ENCODE results near the gene WFDC11.
"Not testable (repeated sequence)": the region's sequence is repeated elsewhere in the genome, so short reads cannot be mapped to it uniquely, and the experiment has no call there.

Gene WFDC11

DNA sequence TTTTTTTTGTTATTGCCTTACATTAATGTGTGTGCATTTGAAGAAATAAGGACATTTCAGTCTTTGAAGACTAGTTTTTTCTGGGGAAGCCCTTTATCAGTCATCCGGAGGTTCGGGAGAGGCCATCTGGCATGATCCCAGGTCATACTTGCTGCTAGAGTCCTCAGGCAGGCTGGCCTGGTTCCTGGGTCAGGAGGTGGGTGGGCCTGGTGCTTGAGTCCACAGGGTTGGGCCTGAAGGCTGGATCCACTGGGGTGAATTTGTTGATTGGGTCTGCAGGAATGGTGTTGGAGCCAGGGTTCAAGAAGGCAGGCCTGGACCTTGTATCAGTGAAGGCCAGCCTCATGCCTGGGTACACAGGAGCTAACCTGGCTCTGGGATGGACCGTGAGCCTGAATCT lies 23.2 kb downstream of the WFDC11 start:
- no peak for DNase-seq (ENCODE audit: insufficient read length, low spot score)
- TF ChIP-seq POLR2A (IDR thresholded peaks at IDR 0.05; ENCODE audit: low read depth, low read length): no peak
- FAIRE-seq: no peak

DNA sequence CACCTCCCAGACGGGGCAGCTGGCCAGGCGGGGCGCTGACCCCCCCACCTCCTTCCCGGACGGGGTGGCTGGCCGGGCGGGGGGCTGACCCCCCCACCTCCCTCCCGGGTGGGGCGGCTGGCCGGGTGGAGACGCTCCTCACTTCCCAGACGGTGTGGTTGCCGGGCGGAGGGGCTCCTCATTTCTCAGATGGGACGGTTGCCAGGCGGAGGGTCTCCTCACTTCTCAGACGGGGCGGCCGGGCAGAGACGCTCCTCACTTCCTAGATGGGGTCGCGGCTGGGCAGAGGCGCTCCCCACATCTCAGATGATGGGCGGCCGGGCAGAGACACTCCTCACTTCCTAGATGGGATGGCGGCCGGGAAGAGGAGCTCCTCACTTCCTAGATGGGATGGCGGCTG lies 24.2 kb downstream of the WFDC11 start:
- not testable (repeated sequence) for DNase-seq (ENCODE audit: insufficient read length, low spot score); FAIRE-seq

- not testable (repeated sequence) for DNase-seq (ENCODE audit: insufficient read length, low spot score); FAIRE-seq
Observed at GRCh38 chr20:45641076-45641475, 29.0 kb downstream of the WFDC11 start.

DNA sequence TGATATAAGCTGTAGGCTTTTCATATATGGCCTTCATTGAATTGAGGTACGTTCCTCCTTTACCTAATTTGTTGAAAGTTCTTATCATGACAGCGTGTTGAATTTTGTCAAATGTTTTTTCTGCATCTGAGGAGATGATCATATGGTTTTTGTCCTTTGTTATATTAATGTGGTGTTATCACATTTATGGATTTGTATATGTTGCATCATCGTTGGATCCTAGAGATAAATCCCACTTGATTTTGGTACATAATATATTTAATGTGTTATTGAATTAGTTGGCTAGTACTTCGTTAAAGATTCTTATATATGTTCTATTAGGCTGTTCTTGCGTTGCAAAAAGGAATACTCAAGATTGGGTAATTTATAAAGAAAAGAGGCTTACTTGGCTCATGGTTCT lies 30.4 kb downstream of the WFDC11 start:
- no peak for TF ChIP-seq POLR2A (IDR thresholded peaks at IDR 0.05; ENCODE audit: low read depth, low read length)
- DNase-seq (ENCODE audit: insufficient read length, low spot score) (no peak), FAIRE-seq (no peak)

DNA sequence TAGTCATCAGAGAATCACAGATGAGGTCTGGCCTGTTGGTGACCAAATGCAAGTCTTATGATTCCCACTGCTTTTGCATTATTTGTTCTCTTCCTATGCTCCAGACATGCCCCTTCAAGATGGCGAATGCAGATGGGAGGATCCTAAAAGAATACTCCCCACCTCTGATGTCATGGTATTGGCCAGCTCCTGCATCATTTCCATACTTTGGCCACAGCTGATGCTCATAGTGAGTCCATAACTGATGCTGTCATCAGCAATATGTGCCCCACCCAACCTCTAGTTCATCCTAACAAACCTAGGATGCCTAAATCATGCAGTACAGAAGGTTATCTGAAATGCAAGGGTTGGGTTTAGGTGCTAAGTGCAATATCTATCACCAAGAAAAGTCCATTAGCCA lies 33.5 kb downstream of the WFDC11 start:
- no peak for FAIRE-seq
- no peak for TF ChIP-seq POLR2A (IDR thresholded peaks at IDR 0.05; ENCODE audit: low read depth, low read length)

GRCh38 chr20:45631184-45631583 lies 38.9 kb downstream of the WFDC11 start, which contains the start of gene WFDC9:
WFDC9 (minus strand) TSS chr20:45631284; CDS start chr20:45610181, 21,103 bp downstream.
- DNase-seq (ENCODE audit: insufficient read length, low spot score) (no peak), FAIRE-seq (no peak)
- no peak for TF ChIP-seq POLR2A (IDR thresholded peaks at IDR 0.05; ENCODE audit: low read depth, low read length)

More for the DNA sequence above, 33.5 kb downstream of the WFDC11 start:
- no peak for DNase-seq (ENCODE audit: insufficient read length, low spot score)

DNA sequence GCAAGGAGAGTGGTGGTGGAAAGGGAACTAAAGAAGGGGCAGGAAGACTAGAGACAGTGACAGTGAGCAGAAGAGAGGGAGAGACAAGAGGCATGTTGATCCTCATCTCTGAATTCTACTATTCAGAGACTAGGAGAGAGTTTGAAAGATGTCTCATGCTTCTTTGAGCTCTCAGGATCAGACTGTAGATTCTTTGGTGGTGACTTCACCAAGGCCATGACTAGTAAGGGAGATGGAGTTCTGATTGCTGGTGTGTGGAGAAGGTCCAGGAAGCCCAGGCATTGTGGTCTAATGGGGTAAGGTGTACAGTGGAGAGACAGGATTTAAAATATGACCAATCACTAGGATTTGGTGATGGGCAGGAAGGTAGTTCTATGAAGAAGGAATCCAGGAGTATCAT lies 39.7 kb downstream of the WFDC11 start:
- DNase-seq (ENCODE audit: insufficient read length, low spot score) (no peak), FAIRE-seq (no peak)
- TF ChIP-seq POLR2A (IDR thresholded peaks at IDR 0.05; ENCODE audit: low read depth, low read length): no peak

- peak; percentile 81 for FAIRE-seq
- DNase-seq (ENCODE audit: insufficient read length, low spot score): peak; percentile 55
- TF ChIP-seq POLR2A (IDR thresholded peaks at IDR 0.05; ENCODE audit: low read depth, low read length): no peak
Observed at GRCh38 chr20:45629496-45630100, 40.4 kb downstream of the WFDC11 start, which contains the start of gene WFDC10A. WFDC10A (plus strand) TSS chr20:45629739; CDS start chr20:45629814, 75 bp downstream.

- FAIRE-seq: no peak
- no peak for TF ChIP-seq POLR2A (IDR thresholded peaks at IDR 0.05; ENCODE audit: low read depth, low read length)
- DNase-seq (ENCODE audit: insufficient read length, low spot score): no peak
Observed at GRCh38 chr20:45626540-45626939, 43.5 kb downstream of the WFDC11 start.

DNA sequence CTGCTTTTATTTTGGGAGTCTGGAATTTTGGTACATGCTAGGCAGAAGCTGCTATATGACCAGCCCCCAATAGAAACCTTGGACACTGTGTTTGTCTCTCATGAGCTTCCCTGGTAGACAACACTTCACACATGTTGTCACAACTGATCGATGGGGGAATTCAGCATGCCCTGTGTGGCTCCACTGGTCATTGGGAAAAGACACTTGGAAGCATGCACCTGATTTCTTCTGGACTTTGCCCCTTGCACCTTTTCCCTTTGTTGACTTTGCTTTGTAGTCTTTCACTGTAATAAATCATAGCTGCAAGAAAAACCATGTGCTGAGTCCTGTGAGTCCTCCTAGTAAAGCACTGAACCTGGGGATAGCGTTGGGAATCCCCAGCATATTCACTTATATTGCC lies 48.4 kb downstream of the WFDC11 start:
- no peak for TF ChIP-seq POLR2A (IDR thresholded peaks at IDR 0.05; ENCODE audit: low read depth, low read length)
- DNase-seq (ENCODE audit: insufficient read length, low spot score) (no peak), FAIRE-seq (no peak)

DNA sequence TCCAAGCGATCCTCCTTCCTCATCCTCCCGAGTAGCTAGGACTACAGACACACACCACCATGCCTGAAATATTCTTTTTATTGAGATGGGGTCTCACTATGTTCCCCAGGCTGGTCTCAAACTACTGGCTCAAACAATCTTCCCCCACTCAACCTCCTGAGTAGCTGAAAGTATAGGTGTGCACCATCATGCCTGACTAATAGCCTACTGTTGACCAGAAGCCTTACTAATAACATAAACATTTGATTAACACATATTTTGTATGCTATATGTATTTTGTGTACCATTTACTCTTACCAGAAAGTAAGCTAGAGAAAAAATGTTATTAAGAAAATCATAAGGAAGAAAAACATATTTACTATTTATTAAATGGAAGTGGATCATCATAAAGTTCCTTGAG lies 52.4 kb downstream of the WFDC11 start:
- TF ChIP-seq POLR2A (IDR thresholded peaks at IDR 0.05; ENCODE audit: low read depth, low read length): no peak
- no peak for DNase-seq (ENCODE audit: insufficient read length, low spot score)
- FAIRE-seq: no peak

DNA sequence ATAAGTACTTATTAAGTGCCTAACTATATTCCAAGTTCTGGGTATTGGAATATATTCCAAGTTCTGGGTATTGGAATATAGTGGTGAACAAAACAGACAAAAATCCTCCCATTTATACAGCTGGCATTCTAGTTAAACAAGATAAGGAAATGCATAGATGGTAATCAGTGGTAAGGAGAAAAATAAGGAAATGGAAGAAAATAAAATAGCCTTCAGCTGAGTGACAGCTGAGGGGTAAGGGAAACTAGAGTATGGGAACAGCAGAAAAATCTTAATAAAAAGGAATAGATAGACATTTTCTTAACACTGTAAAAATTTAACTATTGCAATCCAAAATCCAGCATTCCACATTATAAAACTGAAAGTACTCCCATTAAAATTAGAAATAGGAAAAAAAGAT lies 57.7 kb downstream of the WFDC11 start:
- DNase-seq (ENCODE audit: insufficient read length, low spot score) (no peak), FAIRE-seq (no peak)
- TF ChIP-seq POLR2A (IDR thresholded peaks at IDR 0.05; ENCODE audit: low read depth, low read length): no peak

DNA sequence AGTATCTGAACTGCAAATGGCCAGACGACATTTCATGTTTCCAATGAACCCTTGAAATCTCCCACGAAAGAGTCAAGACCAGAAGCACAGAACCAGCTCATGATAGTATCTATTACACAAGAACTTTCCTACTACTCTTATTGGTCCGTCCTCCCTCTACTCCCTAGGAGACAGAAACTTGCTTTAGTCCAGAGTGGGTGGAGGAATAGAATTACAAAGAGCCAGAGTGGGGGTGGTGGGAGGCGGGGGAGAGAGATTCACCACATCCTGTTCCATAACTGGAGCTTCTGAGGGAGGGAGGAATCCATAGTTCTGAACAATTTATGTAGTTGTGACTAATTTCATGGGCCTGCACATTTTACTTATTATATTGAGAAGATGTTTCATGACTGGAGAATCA lies 59.0 kb downstream of the WFDC11 start:
- FAIRE-seq: peak; percentile 36
- TF ChIP-seq POLR2A (IDR thresholded peaks at IDR 0.05; ENCODE audit: low read depth, low read length): no peak
- no peak for DNase-seq (ENCODE audit: insufficient read length, low spot score)

DNA sequence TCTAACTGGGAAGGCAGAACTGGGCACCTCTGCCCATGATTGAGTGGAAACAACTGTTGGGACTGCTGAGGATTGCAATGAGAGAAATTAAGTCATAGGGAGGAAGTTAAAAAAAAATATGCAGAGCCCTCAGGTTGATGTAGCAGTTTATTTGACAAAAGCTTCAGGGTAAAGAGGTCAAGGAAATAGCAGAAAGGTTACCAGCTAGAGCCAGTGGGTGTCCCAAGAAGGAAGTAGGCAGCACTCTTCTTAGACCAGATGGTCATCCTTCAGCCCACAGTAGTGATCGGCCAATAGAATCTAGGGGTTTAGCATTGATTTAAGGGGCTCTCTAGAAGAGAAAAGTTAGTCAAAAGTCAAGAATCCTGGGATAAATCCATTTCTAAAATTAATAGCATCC lies 62.2 kb downstream of the WFDC11 start:
- TF ChIP-seq POLR2A (IDR thresholded peaks at IDR 0.05; ENCODE audit: low read depth, low read length): no peak
- DNase-seq (ENCODE audit: insufficient read length, low spot score) (no peak), FAIRE-seq (no peak)
